MM.1S (cell line): ENCODE measurements around the gene TSHZ3.

ENCODE experiments used
- DNase-seq: peaks from one replicate; pipeline ENCODE4 v3.0.0-alpha.2; 2015
- H2AFZ ChIP-seq: fragments of 300-600 bp; sonication (generic); 2 replicates; pipeline ENCODE4 v1.6.0; 2016; ENCODE audit warnings: antibody characterized with exemption, low read length
- H3F3A ChIP-seq: fragments of 300-600 bp; sonication (generic); 2 replicates; pipeline ENCODE4 v1.6.1; 2016; ENCODE audit warnings: mild to moderate bottlenecking, antibody characterized with exemption, low read length, moderate library complexity, mixed read lengths; ENCODE audit not compliant: insufficient read depth
- H3K27ac ChIP-seq: fragments of 300-600 bp; sonication (generic); 2 replicates; pipeline ENCODE4 v1.5.1; 2016; ENCODE audit warnings: mild to moderate bottlenecking, low read length
- H3K27me3 ChIP-seq: fragments of 300-600 bp; sonication (generic); replicated peaks from 2 replicates; pipeline ENCODE4 v1.6.0; 2016; ENCODE audit warnings: low read length; ENCODE audit not compliant: insufficient read depth
- H3K36me3 ChIP-seq: fragments of 300-600 bp; sonication (generic); replicated peaks from 2 replicates; pipeline ENCODE4 v1.6.1; 2016; ENCODE audit warnings: mild to moderate bottlenecking, low read length, mixed read lengths; ENCODE audit not compliant: insufficient read depth
- H3K4me1 ChIP-seq: fragments of 300-600 bp; sonication (generic); 2 replicates; pipeline ENCODE4 v1.6.1; 2016; ENCODE audit warnings: low read length, mixed read lengths
- H3K4me2 ChIP-seq: fragments of 300-600 bp; sonication (generic); 2 replicates; pipeline ENCODE4 v1.6.0; 2016; ENCODE audit warnings: low read depth, low read length
- H3K4me3 ChIP-seq: fragments of 300-600 bp; sonication (generic); 2 replicates; pipeline ENCODE4 v1.5.1; 2016; ENCODE audit warnings: low read length, mixed read lengths
- H3K79me2 ChIP-seq: fragments of 300-600 bp; sonication (generic); 2 replicates; pipeline ENCODE4 v1.6.1; 2016; ENCODE audit warnings: mixed run types, low read length, mixed read lengths
- H3K9ac ChIP-seq: fragments of 300-600 bp; sonication (generic); 2 replicates; pipeline ENCODE4 v1.6.1; 2016; ENCODE audit warnings: low read length, mixed read lengths
- H3K9me2 ChIP-seq: fragments of 300-600 bp; sonication (generic); replicated peaks from 2 replicates; pipeline ENCODE4 v1.6.1; 2016; ENCODE audit warnings: mild to moderate bottlenecking, low read length, mixed read lengths; ENCODE audit not compliant: insufficient read depth
- H3K9me3 ChIP-seq: fragments of 300-600 bp; sonication (generic); replicated peaks from 2 replicates; pipeline ENCODE4 v1.6.1; 2016; ENCODE audit warnings: mild to moderate bottlenecking, low read length, mixed read lengths; ENCODE audit not compliant: insufficient read depth
- H4K20me1 ChIP-seq: fragments of 300-600 bp; sonication (generic); 2 replicates; pipeline ENCODE4 v1.6.1; 2016; ENCODE audit warnings: mild to moderate bottlenecking, low read length, moderate library complexity, mixed read lengths; ENCODE audit not compliant: insufficient read depth
- CTCF ChIP-seq: fragments of 300-600 bp; sonication (generic); IDR thresholded peaks from 2 replicates; pipeline ENCODE4 v1.5.1; 2016; ENCODE audit warnings: antibody characterized with exemption, low read length, mixed read lengths
- EZH2 ChIP-seq: fragments of 300-600 bp; sonication (generic); optimal IDR thresholded peaks from 2 replicates; pipeline ENCODE3; 2017; ENCODE audit warnings: low read depth, mild to moderate bottlenecking, antibody characterized with exemption, low read length, mixed read lengths
- EZH2phosphoT487 ChIP-seq: fragments of 300-600 bp; sonication (generic); IDR thresholded peaks from 2 replicates; pipeline ENCODE4 v1.6.1; 2018; ENCODE audit warnings: antibody characterized with exemption, low read length

Gene TSHZ3

GRCh38 chr19:31330237-31330636, 19.0 kb downstream of the TSHZ3 start:
- H3K4me3 ChIP-seq = no peak overlapping the region
- H4K20me1 ChIP-seq = no peaks in the 10 kb centered on the region
- H3K27me3 ChIP-seq = peaks cover 79% of the 10 kb centered on the region
- H3K9me2 ChIP-seq = no peaks in the 10 kb centered on the region
- DNase-seq = no peak
- H3F3A ChIP-seq = no peaks in the 10 kb centered on the region
- H3K9me3 ChIP-seq = no peaks in the 10 kb centered on the region
- H3K4me1 ChIP-seq = no peaks in the 10 kb centered on the region
- no peak overlapping the region for H3K4me2 ChIP-seq
- no peak overlapping the region for H3K9ac ChIP-seq
- no peaks in the 10 kb centered on the region for H3K79me2 ChIP-seq
- TF ChIP-seq CTCF (no peak), EZH2phosphoT487 (no peak), EZH2 (no peak)
- no peaks in the 10 kb centered on the region for H3K36me3 ChIP-seq
- H3K27ac ChIP-seq = no peak overlapping the region
- no peak overlapping the region for H2AFZ ChIP-seq

- DNase-seq = no peak
- Histone ChIP-seq H3K4me1 (no peaks in the 10 kb centered on the region), H2AFZ (no peak overlapping the region), H3K9me3 (no peaks in the 10 kb centered on the region), H3K36me3 (no peaks in the 10 kb centered on the region), H3F3A (no peaks in the 10 kb centered on the region), H3K9me2 (no peaks in the 10 kb centered on the region), H4K20me1 (no peaks in the 10 kb centered on the region), H3K79me2 (no peaks in the 10 kb centered on the region), H3K4me2 (no peak overlapping the region), H3K27me3 (peaks cover 79% of the 10 kb centered on the region), H3K9ac (no peak overlapping the region), H3K27ac (no peak overlapping the region), H3K4me3 (no peak overlapping the region)
- TF ChIP-seq EZH2phosphoT487 (no peak), EZH2 (no peak), CTCF (no peak)
Measured at GRCh38 chr19:31329819-31330218, 19.4 kb downstream of the TSHZ3 start.

GRCh38 chr19:31328238-31328637, 21.0 kb downstream of the TSHZ3 start:
- Histone ChIP-seq H3K4me2 (no peak overlapping the region), H3K79me2 (no peaks in the 10 kb centered on the region), H3K4me3 (no peak overlapping the region), H3K27me3 (peaks cover 78% of the 10 kb centered on the region), H3F3A (no peaks in the 10 kb centered on the region), H2AFZ (no peak overlapping the region), H3K27ac (no peak overlapping the region), H3K9me3 (no peaks in the 10 kb centered on the region), H3K36me3 (no peaks in the 10 kb centered on the region), H4K20me1 (no peaks in the 10 kb centered on the region), H3K4me1 (no peaks in the 10 kb centered on the region), H3K9ac (no peak overlapping the region), H3K9me2 (no peaks in the 10 kb centered on the region)
- TF ChIP-seq CTCF (no peak), EZH2phosphoT487 (no peak), EZH2 (no peak)
- DNase-seq = no peak
